ENCODE measurements around the gene TRAF5. TPM values are rescaled to one million over a fixed set of nuclear protein-coding genes. Genes with fewer than 3 reads are reported as not detected.
"Not testable (repeated sequence)": the region's sequence is repeated elsewhere in the genome, so short reads cannot be mapped to it uniquely, and the experiment has no call there.

The TRAF5 gene
- polyA plus RNA-seq, 1 experiment: 39.8 TPM

GRCh38 chr1:211382182-211382713, 55.6 kb downstream of the TRAF5 start:
- CTCF ChIA-PET: interaction anchor here (0.6 to 0.9 kb wide), 2 partner anchors 25 to 94 kb away, joined by 3 to 4 read pairs; no protein-coding TSS in a partner anchor
- no peaks in the 10 kb centered on the region for H3K36me3 ChIP-seq (ENCODE audit: control insufficient read depth, insufficient read depth, low read length)
- no peak for DNase-seq (ENCODE audit: low read depth)
- peak overlapping the region; percentile 71 for H3K4me3 ChIP-seq (ENCODE audit: low read depth, low read length)
- no peaks in the 10 kb centered on the region for H3K27me3 ChIP-seq (ENCODE audit: control insufficient read depth, insufficient read depth, low read length)
- POLR2A ChIA-PET: interaction anchor here (0.6 kb wide), 1 partner anchor 178 kb away, joined by 4 read pairs; no protein-coding TSS in a partner anchor
- TF ChIP-seq, protein P1, sequence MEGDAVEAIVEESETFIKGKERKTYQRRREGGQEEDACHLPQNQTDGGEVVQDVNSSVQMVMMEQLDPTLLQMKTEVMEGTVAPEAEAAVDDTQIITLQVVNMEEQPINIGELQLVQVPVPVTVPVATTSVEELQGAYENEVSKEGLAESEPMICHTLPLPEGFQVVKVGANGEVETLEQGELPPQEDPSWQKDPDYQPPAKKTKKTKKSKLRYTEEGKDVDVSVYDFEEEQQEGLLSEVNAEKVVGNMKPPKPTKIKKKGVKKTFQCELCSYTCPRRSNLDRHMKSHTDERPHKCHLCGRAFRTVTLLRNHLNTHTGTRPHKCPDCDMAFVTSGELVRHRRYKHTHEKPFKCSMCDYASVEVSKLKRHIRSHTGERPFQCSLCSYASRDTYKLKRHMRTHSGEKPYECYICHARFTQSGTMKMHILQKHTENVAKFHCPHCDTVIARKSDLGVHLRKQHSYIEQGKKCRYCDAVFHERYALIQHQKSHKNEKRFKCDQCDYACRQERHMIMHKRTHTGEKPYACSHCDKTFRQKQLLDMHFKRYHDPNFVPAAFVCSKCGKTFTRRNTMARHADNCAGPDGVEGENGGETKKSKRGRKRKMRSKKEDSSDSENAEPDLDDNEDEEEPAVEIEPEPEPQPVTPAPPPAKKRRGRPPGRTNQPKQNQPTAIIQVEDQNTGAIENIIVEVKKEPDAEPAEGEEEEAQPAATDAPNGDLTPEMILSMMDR (IDR thresholded peaks at IDR 0.05; ENCODE audit: insufficient read depth, low read depth, low read length): no peak

DNA sequence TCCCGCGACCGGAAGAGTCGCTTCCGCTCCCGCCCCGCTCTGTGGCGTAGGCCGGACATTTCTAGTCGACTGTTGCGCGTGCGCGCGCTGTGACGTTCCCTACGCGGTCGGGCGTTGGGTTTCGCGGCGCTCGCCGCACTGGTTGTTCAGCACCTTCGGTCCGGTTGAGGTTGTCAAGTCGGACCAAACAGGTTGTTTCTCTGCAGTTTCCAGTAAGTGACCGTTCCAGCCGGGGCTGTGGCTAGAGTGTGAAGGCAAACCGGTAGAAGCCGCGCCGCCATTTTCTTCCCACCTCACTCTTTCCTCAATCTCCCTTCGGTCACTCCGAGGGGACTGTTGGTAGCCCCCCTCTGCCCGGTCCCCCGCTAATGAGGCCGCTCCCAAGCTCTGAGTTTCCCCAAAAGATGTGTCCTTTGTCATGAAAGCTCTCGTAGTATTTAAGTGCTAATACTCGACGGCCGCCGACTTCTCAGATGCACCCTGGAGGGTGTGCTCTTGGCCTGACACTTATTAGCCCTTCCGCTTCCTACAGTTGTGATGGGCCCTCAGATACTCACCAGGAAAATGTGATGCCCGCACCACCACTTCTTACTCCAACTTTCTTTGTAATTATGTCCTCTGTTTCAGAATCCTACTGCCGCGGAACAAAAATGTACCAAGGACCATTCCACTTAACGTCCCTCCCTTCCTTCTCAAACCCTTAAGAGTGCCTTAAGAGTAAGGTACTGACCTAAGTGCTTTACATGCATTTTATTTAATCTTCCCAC, 56.3 kb downstream of the TRAF5 start:
- H3K27me3 ChIP-seq (ENCODE audit: control insufficient read depth, insufficient read depth, low read length): no peaks in the 10 kb centered on the region
- H3K4me3 ChIP-seq (ENCODE audit: low read depth, low read length): peak overlapping the region; percentile 71
- H3K36me3 ChIP-seq (ENCODE audit: control insufficient read depth, insufficient read depth, low read length): no peaks in the 10 kb centered on the region
- TF ChIP-seq, protein P1 (IDR thresholded peaks at IDR 0.05; ENCODE audit: insufficient read depth, low read depth, low read length): no peak
- DNase-seq (ENCODE audit: low read depth): peak; percentile 62
- POLR2A ChIA-PET: interaction anchor here (0.6 kb wide), 1 partner anchor 179 kb away, joined by 4 read pairs; no protein-coding TSS in a partner anchor
- CTCF ChIA-PET: interaction anchor here (0.6 to 0.9 kb wide), 2 partner anchors 26 to 94 kb away, joined by 3 to 4 read pairs; no protein-coding TSS in a partner anchor

DNA sequence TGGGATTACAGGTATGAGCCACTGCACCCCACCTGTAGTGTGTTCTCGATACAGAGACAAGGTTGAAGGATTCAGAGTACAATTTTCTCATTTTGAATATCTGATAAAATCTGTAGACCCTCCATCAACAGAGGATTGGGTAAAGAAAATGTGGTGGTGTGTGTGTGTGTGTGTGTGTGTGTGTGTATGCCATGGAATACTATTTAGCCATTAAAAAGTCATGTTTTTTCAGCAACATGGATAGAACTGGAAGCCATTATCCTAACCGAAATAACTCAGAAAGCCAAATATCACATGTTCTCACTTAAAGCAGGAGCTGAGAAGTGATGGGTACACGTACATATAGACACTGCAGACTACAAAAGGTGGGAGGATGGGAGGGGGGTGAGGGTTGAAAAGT, 57.9 kb downstream of the TRAF5 start:
- no peaks in the 10 kb centered on the region for H3K27me3 ChIP-seq (ENCODE audit: control insufficient read depth, insufficient read depth, low read length)
- POLR2A ChIA-PET: no interaction called here
- CTCF ChIA-PET: no interaction called here
- H3K36me3 ChIP-seq (ENCODE audit: control insufficient read depth, insufficient read depth, low read length): no peaks in the 10 kb centered on the region
- DNase-seq (ENCODE audit: low read depth): no peak
- H3K4me3 ChIP-seq (ENCODE audit: low read depth, low read length): no peak overlapping the region
- TF ChIP-seq, protein P1 (IDR thresholded peaks at IDR 0.05; ENCODE audit: insufficient read depth, low read depth, low read length): no peak

DNA sequence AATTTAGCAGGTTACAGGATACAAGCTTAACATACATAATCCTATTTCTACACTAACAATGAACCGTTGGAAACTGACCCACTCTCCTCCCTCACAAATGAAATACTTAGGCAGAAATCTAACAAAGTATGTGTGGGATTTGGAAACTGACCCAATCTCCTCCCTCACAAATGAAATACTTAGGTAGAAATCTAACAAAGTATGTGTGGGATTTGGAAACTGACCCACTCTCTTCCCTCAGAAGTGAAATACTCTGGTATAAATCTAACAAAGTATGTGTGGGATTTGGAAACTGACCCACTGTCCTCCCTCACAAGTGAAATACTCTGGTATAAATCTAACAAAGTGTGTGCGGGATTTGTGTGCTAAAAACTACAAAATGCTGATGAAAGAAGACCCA, 60.3 kb downstream of the TRAF5 start:
- Histone ChIP-seq H3K36me3 (ENCODE audit: control insufficient read depth, insufficient read depth, low read length) (no peaks in the 10 kb centered on the region), H3K27me3 (ENCODE audit: control insufficient read depth, insufficient read depth, low read length) (no peaks in the 10 kb centered on the region), H3K4me3 (ENCODE audit: low read depth, low read length) (no peak overlapping the region)
- DNase-seq (ENCODE audit: low read depth): peak; percentile 56
- ChIA-PET POLR2A (no interaction called here), CTCF (no interaction called here)
- TF ChIP-seq, protein P1 (IDR thresholded peaks at IDR 0.05; ENCODE audit: insufficient read depth, low read depth, low read length): no peak

DNA sequence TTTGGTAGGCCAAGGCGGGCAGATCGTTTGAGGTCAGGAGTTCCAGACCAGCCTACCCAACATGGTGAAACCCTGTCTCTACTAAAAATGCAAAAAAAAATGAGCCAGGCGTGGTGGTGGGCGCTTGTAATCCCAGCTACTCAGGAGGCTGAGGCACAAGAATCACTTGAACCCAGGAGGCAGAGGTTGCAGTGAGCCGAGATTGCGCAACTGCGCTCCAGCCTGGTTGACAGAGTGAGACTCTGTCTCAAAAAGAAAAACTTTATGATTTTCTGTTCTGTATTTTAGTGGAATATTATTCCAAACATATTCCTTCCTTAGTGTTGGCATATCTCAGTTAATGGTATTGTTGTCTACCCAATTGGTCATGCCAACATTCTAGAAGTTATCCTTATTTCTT, 64.2 kb downstream of the TRAF5 start:
- CTCF ChIA-PET; H3K36me3 ChIP-seq (ENCODE audit: control insufficient read depth, insufficient read depth, low read length); H3K27me3 ChIP-seq (ENCODE audit: control insufficient read depth, insufficient read depth, low read length); H3K4me3 ChIP-seq (ENCODE audit: low read depth, low read length); DNase-seq (ENCODE audit: low read depth); POLR2A ChIA-PET: not testable (repeated sequence)

Measured in BJ (cell line).